NCI-H524 (cell line): ENCODE measurements around the gene PHKB.
"Not testable (repeated sequence)": the region's sequence is repeated elsewhere in the genome, so short reads cannot be mapped to it uniquely, and the experiment has no call there.

Experiments used
- DNase-seq, 2 experiments: peaks; one replicate each; lab custom pipeline; 2025; lab: John Stamatoyannopoulos, UW

PHKB gene

DNA sequence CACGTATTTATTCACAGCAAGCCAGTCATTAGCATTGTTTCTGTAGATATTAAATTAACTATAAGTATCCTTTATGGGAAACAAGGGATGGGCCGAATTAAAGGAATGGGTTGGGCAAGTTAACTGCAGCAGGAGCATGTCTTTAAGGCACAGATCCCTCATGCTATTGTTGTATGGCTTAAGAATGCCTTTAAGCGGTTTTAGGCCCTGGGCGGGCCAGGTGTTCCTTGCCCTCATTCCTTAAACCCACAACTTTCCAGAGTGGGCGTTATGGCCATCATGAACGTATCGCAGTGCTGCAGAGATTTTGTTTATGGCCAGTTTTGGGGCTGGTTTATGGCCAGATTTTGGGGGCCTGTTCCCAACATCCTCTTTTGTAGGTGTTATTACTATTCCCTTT lies 9.1 kb downstream of the PHKB start:
- no peak for DNase-seq

DNA sequence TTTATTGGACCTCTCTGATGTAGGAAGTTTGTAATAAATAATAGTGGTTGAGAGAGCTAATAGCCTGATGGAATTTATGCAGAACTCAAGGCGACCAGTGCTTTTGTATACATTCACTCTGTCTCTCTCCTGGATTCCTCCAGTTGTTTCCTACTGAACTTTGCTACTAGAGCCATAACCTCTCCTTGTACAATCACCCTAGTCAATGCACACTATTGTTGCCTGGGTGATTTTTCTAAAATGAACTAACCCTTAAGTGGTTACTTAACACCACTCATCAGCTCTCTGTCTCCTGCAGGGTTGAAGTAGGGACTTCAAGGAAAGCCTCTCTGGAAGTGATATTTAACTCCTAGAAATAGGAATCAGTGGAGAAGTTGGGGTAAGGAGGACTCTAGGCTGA lies 9.7 kb downstream of the PHKB start:
- DNase-seq = no peak

DNA sequence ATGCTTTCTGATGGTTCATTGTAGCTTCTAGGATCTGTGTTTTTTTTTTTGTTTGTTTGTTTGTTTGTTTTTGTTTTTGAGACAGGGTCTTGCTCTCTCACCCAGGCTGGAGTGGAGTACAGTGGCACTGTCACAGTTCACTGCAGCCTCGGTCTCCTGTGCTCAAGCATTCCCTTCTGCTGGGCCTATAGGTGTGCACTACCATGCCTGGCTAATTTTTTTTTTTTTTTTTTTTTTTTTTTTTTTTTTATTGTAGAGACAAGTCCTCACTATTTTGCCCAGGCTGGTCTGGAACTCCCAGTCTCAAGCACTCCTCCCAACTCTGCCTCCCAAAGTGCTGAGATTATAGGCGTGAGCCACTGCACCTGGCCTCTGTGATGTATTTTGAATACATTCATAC lies 11.9 kb downstream of the PHKB start:
- not testable (repeated sequence) for DNase-seq

DNA sequence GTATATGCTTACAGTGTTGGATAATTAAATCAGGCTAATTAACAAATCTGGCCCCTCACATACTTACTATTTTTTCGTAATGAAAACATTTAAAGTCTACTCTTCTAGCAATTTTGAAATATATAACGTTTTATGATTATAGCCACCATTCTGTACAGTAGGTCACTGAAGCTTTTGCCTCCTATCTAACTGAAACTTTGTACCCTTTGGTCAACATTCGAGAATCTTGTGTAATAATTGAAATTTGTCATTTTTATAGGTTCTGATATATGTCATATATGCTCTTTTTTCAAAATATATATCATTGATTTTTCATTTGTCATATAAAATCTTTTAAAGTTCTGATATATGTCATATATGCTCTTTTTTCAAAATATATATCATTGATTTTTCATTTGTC lies 12.7 kb downstream of the PHKB start:
- no peak for DNase-seq

DNA sequence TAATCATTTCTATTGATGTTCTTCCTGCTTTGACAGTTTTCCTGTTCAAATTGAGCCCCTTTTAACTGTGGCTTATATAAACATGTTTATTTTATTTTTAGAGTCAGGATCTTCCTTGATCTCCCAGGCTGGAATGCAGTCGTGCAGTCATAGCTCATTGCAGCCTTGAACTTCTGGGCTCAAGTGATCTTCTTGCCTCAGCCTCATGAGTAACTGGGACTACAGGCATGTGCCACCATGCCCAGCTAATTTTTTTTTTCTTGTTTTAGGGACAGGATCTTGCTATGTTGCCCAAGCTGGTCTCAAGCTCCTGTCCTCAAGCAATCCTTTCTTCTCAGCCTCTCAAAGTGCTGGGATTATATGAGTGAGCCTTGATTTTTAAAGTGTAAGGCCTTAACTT lies 14.7 kb downstream of the PHKB start:
- DNase-seq = no peak

DNA sequence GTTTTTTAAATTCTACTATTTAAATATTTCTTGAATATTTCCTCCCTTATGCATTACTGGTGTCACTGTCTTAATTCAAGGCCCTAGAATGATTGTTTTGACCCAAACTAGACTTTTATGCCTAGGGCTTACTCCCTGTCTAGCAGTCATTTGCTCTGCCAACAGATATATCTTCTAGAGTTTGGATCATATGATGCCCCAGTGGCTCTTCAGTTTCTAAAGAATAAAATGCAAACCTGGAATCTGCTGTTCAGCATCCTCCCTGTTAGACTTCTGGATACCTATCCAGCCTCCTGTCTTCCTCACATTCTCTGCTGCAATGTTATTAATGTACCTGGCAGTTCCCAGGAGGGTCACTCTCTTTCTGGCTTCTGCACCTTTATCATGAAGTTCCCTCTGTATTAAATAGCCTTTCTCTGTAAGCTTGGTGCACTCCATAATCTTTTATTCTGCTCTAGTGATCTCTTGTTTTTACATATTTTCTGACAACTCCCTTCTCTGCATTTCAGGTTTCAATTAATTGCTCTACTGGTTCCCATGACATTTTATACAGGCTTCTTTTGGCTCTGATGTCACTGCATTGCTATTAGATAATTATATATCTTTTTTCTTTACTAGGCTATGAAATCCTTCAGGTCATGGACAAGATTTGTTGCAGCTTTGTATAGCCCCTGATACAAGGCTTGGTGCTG lies 15.7 kb downstream of the PHKB start:
- DNase-seq = no peak

DNA sequence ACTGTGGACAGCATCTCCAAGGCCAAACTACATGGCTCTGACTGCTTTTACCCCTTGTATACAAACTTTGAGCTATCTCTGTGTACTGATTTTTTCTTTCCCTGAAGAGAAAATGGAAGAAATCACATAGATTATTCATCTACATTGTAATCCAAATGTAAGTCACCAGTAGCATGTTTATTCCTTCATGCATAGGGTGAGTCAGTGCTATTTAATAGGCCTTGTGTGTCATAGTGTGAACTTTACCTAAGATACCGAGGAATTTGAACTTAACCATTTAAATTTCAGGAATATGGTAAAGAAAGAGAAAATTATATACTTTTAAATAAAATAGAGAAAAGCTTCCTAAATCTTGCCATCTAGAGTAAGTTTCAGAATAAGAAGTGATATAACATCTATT lies 16.5 kb downstream of the PHKB start:
- DNase-seq = no peak

DNA sequence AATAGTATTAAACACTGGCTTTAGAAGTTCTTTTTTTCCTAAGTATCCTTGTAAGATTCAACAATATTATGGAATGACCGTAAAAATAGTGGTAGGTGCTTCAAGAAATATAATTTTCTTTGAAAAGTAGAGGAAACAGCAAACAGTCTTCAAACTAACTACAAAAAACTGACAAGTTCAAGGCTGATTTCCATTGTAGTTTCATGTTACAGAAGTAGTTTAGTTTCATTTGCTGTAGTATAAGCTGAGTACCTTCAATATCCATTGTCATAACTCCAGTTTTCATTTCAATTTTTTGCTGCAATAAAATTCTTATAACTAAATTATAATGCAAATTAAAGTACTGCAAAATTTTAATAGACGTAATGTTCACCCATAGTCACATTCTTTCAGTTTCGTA lies 19.3 kb downstream of the PHKB start:
- no peak for DNase-seq

DNA sequence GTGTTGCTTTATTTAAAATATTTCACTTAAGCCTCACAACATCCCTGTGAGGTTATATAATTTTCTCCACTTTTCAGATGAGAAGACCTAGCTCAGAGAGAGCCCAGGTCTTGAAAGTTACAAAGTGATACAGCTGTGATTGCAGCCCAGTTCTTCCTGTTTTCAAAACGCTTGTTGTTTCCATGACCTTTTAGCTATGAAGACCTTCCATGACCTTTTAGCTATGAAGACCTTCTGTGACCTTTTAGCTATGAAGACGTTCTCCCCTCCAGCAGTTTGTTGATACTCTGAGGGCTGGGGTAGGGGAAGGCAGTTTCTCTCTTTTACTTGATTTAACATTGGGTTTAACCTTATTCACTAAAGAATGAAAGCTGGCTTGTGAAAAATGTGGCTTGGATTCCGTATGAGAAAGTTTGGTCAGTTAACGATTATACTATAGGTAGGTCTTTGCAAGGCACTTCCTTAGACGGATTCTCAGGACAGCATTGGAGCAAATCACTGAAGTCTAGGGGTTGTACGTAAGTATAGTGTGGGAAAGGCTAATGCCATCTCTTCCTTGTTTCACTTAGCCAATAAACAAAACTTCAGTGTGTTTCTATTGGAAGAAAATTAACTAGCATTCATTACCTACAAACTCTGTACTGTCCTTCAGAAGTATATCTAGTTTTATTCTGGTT lies 20.7 kb downstream of the PHKB start:
- no peak for DNase-seq

DNA sequence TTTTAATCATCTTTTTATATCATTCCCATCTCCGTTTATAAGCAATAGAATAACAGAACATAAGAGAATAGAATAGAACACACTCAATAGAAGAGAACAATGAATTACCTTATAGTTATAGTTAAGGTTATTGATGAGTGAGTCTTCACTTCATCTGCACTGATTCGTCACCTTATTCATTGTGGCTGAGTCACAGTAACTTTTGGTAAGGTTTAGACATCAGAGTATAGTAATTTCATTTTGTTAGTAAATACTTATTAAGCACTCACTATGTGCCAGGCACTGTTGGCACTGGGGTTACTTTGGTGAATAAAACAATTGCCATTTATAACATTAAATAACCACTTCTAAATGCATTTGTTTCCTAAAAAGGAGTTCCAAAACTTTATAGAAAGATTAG lies 22.5 kb downstream of the PHKB start:
- DNase-seq = no peak

DNA sequence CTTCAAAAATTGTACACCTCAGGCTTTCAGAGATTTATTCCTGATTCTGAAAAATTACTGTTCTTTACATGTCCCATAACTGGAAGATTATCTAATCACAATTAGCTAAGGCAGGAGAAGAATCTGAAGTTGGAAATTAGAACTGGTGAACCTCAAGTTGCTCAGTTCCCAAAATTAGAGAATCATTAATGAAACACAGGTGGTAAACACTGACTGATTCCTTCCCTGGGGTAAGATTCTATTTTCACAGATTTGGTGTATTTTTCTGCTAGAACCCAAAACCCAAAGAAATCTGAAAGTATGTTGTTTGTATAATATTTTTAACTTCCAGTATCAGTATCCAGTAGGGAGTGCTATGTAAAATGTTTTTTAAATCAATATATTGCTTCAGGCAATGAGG lies 25.7 kb downstream of the PHKB start:
- no peak for DNase-seq

DNA sequence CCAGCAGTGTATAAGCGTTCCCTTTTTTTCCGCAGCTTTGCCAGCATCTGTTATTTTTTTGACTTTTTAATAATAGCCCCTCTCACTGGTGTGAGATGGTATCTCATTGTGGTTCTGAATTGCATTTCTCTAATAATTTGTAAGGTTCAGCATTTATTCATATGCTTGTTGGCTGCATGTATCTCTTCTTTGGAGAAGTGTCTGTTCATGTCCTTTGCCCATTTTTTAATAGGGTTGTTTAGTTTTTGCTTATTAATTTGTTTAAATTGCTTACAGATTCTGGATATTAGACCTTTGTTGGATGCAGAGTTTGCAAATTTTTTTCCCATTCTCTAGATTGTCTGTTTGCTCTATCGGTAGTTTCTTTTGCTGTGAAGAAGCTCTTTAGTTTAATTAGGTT lies 26.9 kb downstream of the PHKB start:
- DNase-seq = no peak

DNA sequence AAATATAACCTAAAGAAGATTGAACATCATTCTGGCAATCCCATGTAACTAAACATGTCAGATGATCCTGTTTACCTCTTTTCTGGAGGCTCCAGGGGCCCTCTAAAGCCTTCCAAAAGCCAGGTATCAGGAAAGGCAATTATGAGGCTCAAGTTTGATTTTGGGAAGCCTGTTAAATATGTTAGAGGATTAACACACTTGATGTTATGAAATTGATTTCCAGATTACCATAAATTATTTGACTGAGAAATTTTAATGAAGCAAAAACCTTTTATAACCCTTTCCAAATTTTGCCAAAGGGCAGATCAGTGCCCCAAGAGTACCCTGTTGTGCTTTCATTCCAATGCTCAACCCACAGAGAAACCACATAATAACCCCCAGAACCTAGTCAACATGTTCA lies 29.3 kb downstream of the PHKB start:
- no peak for DNase-seq

DNA sequence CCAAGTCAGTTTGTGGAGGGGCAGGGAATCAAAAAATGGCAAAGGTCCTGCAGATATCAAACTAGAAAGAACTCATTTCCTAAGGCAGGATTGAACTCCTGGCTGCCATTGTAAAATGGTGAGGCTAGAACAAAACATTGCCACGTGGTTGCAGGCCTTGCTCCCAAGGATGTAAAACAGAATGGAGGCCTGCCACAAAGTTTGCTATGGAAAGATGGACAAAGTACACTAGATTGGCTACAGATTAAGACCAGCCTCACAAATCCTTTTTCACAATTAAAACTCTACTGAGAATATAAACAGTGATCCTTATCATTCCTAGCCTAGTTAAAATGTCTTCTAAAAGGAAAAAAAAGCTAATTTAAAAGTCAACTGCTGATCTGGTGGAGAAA lies 30.9 kb downstream of the PHKB start:
- no peak for DNase-seq

DNA sequence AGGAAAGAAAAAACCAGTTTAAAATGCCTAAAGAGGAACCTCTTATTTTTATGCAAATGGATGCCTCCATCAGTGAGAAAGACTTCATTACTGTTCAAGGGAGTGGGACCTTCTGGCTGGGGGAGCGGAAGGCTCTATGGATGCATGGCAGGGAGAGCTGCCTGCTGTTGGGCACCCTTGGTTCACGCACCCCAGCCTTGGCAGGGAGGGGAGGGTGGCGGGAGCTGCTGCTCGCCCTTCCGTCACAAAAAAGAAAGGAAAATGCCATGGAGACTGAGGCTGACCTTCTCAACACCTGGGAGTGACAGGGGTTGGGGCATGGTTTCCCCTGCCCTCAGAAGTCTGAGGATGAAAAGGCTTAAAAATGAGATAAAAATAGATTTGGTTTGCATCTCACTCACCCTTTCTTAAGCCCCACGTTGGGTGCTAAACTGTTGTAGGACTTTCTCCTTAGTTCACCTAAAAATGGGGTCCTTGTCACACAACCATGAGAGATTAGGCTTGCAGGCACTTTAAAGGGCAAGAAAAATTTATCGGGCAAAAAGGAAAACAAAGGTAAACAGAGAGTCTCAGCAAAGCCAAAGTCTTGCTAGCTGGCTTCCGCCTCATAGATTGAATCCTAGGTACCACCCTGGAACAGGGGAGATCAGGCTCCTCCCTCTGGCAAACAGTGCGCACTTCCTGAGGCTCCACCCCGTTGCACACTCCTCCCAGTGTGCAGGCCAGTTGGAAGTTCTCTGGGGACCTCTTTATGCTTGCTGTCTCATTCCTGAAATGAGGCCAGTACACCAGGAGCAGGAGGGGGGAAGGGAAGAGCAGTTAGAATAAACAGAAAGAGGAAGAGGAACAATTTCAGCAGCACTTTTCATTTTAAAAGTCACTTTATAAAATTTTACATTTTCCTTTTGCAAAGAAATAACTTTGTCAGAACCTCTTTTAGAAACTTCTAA lies 31.6 kb downstream of the PHKB start:
- DNase-seq = no peak

DNA sequence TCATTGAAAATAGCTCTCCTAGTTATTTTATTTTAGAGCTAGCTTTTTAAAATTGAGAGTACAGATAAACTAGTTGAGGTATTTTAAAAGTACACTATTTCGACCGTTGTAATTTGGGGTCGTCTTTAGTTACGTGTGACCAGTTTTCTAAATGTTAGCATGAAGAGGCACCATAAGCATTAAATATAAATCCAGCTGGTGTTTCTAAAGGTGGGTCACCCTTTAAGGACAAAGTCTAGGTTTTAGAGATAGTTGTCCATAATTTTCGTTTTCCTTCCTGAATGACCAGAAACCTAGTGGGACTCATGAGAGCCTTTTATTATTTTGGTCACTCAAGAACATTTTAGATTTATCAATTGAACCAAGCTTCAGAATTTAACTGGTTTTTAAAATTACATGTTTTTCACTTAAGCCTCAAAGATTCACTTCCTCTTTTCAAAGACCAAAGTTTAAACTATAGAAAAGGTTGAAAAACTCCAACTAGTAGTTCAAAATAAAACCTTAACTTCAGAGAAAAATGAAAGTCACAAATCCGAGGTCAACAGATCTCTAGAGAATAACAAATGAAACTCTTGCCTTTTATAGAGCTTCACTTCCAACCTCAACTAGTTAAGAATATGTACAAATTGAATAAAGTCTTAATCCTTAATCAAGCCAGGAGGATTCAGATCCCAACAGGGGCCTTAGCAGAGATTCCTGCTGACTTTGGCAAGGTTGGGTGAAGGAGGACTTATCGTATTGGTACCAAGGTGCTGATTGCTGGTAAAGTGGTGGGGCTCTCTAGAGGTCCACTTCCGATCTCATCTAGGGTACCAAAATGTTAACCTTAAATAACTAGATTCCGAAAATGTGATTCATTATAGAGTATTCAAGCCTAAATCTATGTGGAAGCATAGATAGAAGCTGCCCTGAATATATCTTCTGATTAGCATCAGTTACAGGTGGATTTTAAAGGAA lies 32.5 kb downstream of the PHKB start:
- no peak for DNase-seq

DNA sequence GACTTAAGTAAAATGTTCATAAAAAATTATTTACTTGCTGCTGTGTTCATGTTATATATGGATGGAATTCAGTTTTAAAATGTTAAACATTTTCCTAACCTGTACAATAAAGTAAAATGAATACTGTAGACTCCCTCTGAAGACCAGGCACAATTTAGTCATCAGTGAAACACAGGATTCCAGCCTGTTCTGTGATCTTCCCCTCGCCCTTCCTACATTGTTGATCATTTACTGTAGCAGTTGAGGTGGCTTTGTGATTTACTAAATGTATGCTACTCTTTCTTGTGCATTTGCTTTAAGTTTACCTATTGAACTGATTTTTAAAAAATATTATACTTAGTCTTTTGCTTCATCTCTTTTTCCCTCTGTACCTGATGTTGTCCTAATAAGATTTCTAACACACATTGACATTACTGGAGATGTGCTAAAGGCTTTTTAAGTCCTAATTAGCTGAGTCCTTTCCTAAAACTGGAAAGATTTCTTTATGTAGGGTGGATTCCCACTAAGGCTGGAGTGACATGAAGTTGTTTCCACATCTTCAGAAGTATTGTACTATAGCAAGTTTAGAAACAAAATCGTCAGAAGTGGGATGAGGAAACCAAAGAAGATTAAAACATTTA lies 38.1 kb downstream of the PHKB start:
- no peak for DNase-seq

DNA sequence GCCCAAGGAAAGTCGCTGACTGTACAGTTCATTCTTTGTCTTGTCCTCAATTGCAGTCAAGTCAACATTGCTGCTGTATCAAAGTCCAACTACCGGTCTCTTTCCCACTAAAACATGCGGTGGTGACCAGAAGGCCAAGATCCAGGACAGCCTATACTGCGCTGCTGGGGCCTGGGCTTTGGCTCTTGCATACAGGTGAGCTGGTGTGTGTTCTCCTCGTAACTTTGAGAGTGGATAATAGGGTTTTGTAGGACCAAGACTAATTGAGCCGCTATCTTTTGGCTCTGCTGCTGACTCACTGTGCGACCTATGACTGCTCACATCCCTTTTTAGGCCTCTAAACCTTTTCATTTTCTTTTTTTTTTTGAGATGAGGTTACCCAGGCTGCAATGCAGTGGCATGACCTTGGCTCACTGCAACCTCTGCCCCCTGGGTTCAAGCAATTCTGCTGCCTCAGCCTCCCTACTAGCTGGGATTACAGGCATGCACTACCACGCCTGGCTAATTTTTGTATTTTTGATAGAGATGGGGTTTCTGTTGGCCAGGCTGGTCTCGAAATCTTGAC lies 38.7 kb downstream of the PHKB start:
- no peak for DNase-seq

DNA sequence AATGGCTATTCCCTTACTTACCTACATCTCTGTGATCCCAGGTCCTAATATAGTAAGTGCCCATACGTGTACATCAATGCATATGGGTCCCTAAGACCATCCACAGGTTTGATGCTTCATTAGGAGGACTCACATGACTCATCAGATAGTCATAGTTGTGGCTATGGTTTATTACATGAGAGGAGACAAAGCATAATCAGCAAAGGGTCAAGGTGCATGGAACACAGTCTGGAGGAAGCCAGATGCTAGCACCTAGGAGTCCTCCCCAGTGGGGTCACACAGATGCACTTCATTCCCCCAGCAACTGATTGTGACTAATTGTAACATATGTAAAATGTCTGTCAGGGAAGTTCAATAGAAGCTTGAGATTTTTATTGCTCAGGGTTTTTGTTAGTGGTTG lies 42.8 kb downstream of the PHKB start:
- no peak for DNase-seq

DNA sequence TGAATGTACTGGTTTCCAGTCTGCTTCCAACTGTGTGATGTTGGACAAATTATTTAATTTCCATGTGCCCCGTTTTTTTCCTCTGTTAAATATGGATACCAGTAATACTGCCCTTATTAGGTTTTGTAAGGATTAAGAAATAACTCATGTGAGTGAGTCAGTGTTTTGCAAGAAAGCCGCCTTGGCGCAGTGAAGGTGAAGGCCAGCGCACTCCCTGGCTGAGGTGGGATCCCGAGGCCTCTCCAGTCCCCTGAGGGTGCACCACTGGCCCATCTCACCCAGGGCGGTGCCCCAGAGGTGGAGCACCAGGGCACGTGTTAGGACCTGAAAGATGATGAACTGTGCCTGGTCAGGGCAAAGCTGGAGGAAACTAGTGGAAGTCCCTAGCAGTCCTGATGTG lies 43.5 kb downstream of the PHKB start:
- no peak for DNase-seq

DNA sequence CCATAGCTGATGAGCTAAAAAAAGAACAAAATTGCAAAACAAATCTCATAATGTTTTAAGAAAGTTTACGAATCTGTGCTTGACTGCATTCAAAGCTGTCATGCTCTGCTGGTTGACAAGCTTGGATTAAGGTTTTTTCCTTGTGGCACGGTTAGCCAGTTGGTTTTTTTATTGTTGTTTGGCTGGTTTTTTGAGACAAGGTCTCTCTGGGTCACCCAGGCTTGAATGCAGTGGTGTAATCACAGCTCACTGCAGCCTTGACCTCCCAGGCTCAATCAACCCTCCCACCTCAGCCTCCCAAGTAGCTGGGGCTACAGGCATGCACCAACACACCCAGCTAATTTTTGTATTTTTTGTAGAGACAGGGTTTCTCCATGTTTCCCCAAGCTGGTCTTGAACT lies 45.7 kb downstream of the PHKB start:
- no peak for DNase-seq
